ENCODE data around the gene CLDN16.

Gene CLDN16

GRCh38 chr3:190399677-190400076 is 11.7 kb downstream of the CLDN16 start:
- TF ChIP-seq, protein P1, sequence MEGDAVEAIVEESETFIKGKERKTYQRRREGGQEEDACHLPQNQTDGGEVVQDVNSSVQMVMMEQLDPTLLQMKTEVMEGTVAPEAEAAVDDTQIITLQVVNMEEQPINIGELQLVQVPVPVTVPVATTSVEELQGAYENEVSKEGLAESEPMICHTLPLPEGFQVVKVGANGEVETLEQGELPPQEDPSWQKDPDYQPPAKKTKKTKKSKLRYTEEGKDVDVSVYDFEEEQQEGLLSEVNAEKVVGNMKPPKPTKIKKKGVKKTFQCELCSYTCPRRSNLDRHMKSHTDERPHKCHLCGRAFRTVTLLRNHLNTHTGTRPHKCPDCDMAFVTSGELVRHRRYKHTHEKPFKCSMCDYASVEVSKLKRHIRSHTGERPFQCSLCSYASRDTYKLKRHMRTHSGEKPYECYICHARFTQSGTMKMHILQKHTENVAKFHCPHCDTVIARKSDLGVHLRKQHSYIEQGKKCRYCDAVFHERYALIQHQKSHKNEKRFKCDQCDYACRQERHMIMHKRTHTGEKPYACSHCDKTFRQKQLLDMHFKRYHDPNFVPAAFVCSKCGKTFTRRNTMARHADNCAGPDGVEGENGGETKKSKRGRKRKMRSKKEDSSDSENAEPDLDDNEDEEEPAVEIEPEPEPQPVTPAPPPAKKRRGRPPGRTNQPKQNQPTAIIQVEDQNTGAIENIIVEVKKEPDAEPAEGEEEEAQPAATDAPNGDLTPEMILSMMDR (IDR thresholded peaks at IDR 0.05; ENCODE audit: insufficient read depth, low read length, missing control alignments) = no peak
- ChIA-PET POLR2A (no interaction called here), CTCF (interaction anchor here (1.6 kb wide), 1 partner anchor 442 kb away, joined by 4 read pairs; no protein-coding TSS in a partner anchor)
- no peak for DNase-seq (ENCODE audit: low read depth, low spot score)
- no peak overlapping the region for H3K4me3 ChIP-seq (ENCODE audit: low read depth, low read length)

DNA sequence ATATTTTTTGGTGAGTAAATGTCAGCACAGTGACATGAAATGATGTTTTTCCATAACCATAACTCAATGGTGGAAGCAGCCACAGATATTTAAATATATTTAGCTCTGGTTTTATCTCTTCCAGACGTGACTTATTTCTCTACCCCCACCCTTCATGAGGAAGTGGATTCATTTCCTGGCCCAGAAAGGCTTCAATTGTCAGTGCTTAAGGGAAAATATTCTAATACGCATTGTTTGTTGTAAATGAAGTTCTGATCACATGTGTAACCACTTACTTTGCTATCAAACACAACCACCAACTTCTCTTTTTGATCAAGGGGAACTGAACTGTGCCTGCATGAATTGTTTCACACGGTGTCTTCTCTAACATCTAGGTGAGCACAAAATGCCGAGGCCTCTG is 14.0 kb downstream of the CLDN16 start:
- H3K4me3 ChIP-seq (ENCODE audit: low read depth, low read length) = no peak overlapping the region
- ChIA-PET POLR2A (no interaction called here), CTCF (interaction anchor here (0.7 to 2.6 kb wide), 6 partner anchors 12 to 440 kb away, joined by 3 to 13 read pairs (median 4); partner anchors contain the start of gene CLDN1)
- TF ChIP-seq, protein P1 (IDR thresholded peaks at IDR 0.05; ENCODE audit: insufficient read depth, low read length, missing control alignments) = no peak
- DNase-seq (ENCODE audit: low read depth, low spot score) = no peak

DNA sequence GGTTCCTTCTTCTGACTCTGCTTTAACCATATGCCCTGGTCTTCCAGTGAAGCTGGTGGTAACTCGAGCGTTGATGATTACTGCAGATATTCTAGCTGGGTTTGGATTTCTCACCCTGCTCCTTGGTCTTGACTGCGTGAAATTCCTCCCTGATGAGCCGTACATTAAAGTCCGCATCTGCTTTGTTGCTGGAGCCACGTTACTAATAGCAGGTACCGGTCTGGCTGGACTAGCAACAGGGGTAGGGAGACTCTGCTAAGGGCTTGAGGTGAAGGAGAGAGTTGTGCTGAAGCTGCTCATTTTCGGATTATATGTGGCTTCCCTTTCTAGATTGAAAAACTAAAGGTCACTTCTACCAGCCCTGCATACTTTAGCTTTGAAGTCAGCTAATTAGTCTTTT is 16.8 kb downstream of the CLDN16 start:
- POLR2A ChIA-PET = no interaction called here
- DNase-seq (ENCODE audit: low read depth, low spot score) = no peak
- no peak overlapping the region for H3K4me3 ChIP-seq (ENCODE audit: low read depth, low read length)
- TF ChIP-seq, protein P1 (IDR thresholded peaks at IDR 0.05; ENCODE audit: insufficient read depth, low read length, missing control alignments) = no peak
- CTCF ChIA-PET = interaction anchor here (3.4 kb wide), 1 partner anchor 19 kb away, joined by 11 read pairs; no protein-coding TSS in a partner anchor

GRCh38 chr3:190414297-190414696 is 26.3 kb downstream of the CLDN16 start:
- ChIA-PET POLR2A (no interaction called here), CTCF (interaction anchor here (1.2 to 3.6 kb wide), 5 partner anchors 10 to 190 kb away, joined by 3 to 43 read pairs (median 12); partner anchors contain the start of gene CLDN1)
- TF ChIP-seq, protein P1 (IDR thresholded peaks at IDR 0.05; ENCODE audit: insufficient read depth, low read length, missing control alignments) = no peak
- no peak for DNase-seq (ENCODE audit: low read depth, low spot score)
- no peak overlapping the region for H3K4me3 ChIP-seq (ENCODE audit: low read depth, low read length)

GRCh38 chr3:190424108-190424477 is 36.1 kb downstream of the CLDN16 start:
- ChIA-PET POLR2A (no interaction called here), CTCF (interaction anchor here (0.8 to 7.1 kb wide), 27 partner anchors 9 to 462 kb away, joined by 3 to 154 read pairs (median 5); partner anchors contain the start of genes CLDN1 and CLDN16)
- no peak for DNase-seq (ENCODE audit: low read depth, low spot score)
- TF ChIP-seq, protein P1 (IDR thresholded peaks at IDR 0.05; ENCODE audit: insufficient read depth, low read length, missing control alignments) = no peak
- H3K4me3 ChIP-seq (ENCODE audit: low read depth, low read length) = no peak overlapping the region

DNA sequence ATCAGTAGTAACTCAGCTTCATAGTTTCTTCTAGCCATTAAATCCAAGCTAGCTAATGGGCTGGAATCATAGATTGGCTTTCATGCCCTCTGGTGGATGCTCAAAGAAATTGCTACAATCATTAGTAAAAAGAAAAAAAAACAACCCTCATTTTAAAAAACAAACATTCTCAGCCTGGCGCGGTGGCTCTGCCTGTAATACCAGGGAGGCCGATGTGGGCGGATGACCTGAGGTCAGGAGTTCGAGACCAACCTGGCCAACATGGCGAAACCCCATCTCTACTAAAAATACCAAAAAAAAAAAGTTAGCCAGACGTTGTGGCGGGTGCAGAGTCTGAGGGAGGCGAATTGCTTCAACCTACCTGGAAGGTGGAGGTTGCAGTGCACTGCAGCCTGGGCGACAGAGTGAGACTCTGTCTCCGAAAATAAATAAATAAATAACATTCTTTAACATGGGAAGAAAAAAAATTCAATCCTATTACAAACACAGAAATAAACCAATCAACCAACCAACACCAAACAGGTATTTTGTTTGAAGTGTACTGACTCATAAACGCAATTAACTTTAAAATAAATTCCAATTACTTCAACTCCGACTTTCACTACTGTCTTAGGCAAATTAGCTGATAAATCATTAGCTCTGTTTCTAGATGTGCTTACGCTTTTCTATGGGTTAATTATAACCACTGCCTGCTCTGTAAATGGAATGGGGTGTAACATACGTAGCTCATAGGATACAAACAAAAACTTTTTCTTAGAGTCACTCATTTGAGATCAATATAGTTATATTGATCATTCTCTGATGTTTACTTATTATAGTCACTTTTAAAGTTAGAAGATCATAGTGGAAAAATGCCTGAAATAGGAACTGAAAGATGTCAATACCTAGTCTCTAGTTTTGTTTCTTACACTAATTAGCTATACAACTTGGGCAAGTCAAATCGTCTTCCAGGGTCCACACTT is 36.8 kb downstream of the CLDN16 start:
- no peak for DNase-seq (ENCODE audit: low read depth, low spot score)
- CTCF ChIA-PET = interaction anchor here (0.6 to 7.1 kb wide), 36 partner anchors 8 to 463 kb away, joined by 3 to 154 read pairs (median 4); partner anchors contain the start of genes CLDN1 and CLDN16
- no peak overlapping the region for H3K4me3 ChIP-seq (ENCODE audit: low read depth, low read length)
- TF ChIP-seq, protein P1 (IDR thresholded peaks at IDR 0.05; ENCODE audit: insufficient read depth, low read length, missing control alignments) = peak; percentile 54
- POLR2A ChIA-PET = no interaction called here
